ENCODE results near the gene NSG2. TPM values are rescaled to one million over a fixed set of nuclear protein-coding genes. Genes with fewer than 3 reads are reported as not detected.

NSG2 gene
- total and polyA plus RNA-seq, 2 donors (not counting 1 experiment from before 2014, with no cell fraction given) = not detected

DNA sequence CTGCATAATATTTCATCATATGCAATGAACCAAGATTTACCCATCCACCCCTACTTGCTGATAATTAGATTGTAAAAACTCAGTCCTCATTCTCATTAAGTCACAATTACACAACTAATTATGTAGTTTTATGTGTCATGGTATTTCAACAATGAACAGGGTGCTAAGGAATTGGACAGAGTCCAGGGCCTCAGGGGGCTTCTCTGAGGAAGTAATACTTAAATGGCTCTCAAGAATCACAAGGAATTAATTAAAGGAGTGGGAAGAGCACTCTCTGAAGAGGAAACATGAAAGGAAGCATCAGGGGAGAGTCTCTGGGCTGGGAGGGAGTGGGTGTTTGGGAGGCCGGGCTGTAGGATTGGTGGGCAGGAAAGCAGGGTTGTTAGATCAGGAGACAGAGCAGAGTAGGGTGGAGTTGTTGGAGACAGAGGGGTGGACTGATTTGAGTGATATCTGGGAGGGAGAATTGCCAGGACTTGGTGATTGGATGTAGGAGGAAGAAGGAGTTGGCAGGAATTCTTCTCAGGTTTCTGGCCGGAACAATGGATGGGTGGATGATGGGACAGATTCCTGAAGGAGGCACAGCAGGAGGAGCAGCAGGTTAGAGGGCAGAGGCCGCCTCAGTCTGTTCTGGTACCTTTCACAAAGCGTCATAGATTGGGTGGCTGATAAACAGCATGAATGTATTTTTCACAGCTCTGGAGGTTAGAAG, 23.0 kb upstream of the NSG2 start:
- no peak overlapping the region for H3K27ac Mint-ChIP-seq
- POLR2A ChIA-PET = no interaction called here
- intact Hi-C loops (cut with micrococcal nuclease) = no loop called here

DNA sequence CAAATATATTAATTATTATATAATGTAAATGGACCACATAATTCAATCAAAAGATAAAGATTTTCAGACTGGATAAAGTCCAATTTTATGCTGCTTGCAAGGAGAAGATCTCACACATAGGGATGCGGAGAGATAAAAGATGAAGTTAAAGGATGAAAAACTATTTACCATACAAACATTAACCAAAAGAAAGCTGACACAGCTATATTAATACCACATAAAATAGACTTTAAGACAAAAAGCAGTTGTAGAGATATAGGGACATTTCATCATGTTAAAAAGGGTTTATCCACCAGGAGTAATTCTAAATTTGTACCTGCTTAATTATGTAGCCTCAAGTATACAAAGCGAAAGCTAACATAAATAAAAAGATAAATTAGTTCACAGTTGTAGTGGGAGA, 15.2 kb upstream of the NSG2 start:
- Histone ChIP-seq H4K20me1 (ENCODE audit: control insufficient read depth, insufficient read depth, low read length, poor library complexity, severe bottlenecking) (no peaks in the 10 kb centered on the region), H3K79me2 (ENCODE audit: control insufficient read depth, insufficient read depth, low read length) (no peaks in the 10 kb centered on the region), H3K9ac (ENCODE audit: low read length) (no peak overlapping the region), H3K4me1 (ENCODE audit: control insufficient read depth in 2 of 2, insufficient read depth in 2 of 2, low read length in 2 of 2) (no peaks in the 10 kb centered on the region), H3K36me3 (replicated peaks in 1 of 2; ENCODE audit: control extremely low read depth in 1 of 2, control insufficient read depth in 1 of 2, extremely low read depth in 1 of 2, insufficient read depth in 2 of 2, low read length in 1 of 2) (no peaks in the 10 kb centered on the region), H3K9me3 (ENCODE audit: control extremely low read depth in 1 of 3, control insufficient read depth in 2 of 3, insufficient read depth in 1 of 3, low read length in 2 of 3) (peaks cover 0 to 8% (median 0%) of the 10 kb centered on the region in 3 donors), H3K27ac (ENCODE audit: low read length in 2 of 2) (no peak overlapping the region), H3K27me3 (replicated peaks in 1 of 4; ENCODE audit: control extremely low read depth in 1 of 4, control insufficient read depth in 3 of 4, insufficient read depth in 4 of 4, low read length in 3 of 4) (peaks cover 0 to 8% (median 0%) of the 10 kb centered on the region in 4 experiments), H3K4me3 (ENCODE audit: control extremely low read depth in 1 of 5, extremely low read depth in 1 of 5, insufficient read depth in 1 of 5, low read depth in 2 of 5, low read length in 4 of 5) (no peak overlapping the region), H3K4me2 (replicated peaks; ENCODE audit: low read depth, low read length, poor library complexity, severe bottlenecking) (no peak overlapping the region), H2AFZ (ENCODE audit: insufficient read depth, low read depth, low read length, poor library complexity, severe bottlenecking) (no peak overlapping the region)
- WGBS (ENCODE audit: insufficient coverage) = no CpG with 5 or more reads among the region's 2 CpGs
- intact Hi-C loops (cut with micrococcal nuclease) = no loop called here
- TF ChIP-seq EZH2 (IDR thresholded peaks at IDR 0.05; ENCODE audit: borderline replicate concordance, insufficient read depth, low read depth, low read length, poor library complexity, severe bottlenecking) = no peak
- TF ChIP-seq, protein P1, sequence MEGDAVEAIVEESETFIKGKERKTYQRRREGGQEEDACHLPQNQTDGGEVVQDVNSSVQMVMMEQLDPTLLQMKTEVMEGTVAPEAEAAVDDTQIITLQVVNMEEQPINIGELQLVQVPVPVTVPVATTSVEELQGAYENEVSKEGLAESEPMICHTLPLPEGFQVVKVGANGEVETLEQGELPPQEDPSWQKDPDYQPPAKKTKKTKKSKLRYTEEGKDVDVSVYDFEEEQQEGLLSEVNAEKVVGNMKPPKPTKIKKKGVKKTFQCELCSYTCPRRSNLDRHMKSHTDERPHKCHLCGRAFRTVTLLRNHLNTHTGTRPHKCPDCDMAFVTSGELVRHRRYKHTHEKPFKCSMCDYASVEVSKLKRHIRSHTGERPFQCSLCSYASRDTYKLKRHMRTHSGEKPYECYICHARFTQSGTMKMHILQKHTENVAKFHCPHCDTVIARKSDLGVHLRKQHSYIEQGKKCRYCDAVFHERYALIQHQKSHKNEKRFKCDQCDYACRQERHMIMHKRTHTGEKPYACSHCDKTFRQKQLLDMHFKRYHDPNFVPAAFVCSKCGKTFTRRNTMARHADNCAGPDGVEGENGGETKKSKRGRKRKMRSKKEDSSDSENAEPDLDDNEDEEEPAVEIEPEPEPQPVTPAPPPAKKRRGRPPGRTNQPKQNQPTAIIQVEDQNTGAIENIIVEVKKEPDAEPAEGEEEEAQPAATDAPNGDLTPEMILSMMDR (IDR thresholded peaks at IDR 0.05) = no peak
- Mint-ChIP-seq H3K9me3 (ENCODE audit: insufficient read depth) (peaks cover 11% of the 10 kb centered on the region), H3K4me1 (no peaks in the 10 kb centered on the region), H3K27ac (no peak overlapping the region), H3K27me3 (peaks cover 24% of the 10 kb centered on the region), H3K4me3 (no peak overlapping the region)
- ATAC-seq (ENCODE audit: low read depth) = no peak
- CTCF ChIA-PET = no interaction called here
- POLR2A ChIA-PET = no interaction called here
- no peak for DNase-seq

More for the DNA sequence above, 23.0 kb upstream of the NSG2 start:
- TF ChIP-seq, protein P1 (IDR thresholded peaks at IDR 0.05) = no peak
- 81% methylated on average over 3 of the region's 4 CpGs for WGBS (ENCODE audit: insufficient coverage)
- no peaks in the 10 kb centered on the region for H4K20me1 ChIP-seq (ENCODE audit: control insufficient read depth, insufficient read depth, low read length, poor library complexity, severe bottlenecking)
- CTCF ChIA-PET = no interaction called here
- DNase-seq (no peak), ATAC-seq (ENCODE audit: low read depth) (no peak)
- H3K4me1 ChIP-seq (ENCODE audit: control insufficient read depth in 2 of 2, insufficient read depth in 2 of 2, low read length in 2 of 2) = no peaks in the 10 kb centered on the region
- Mint-ChIP-seq H3K4me1 (no peaks in the 10 kb centered on the region), H3K9me3 (ENCODE audit: insufficient read depth) (no peaks in the 10 kb centered on the region), H3K27me3 (peaks cover 46% of the 10 kb centered on the region), H3K4me3 (no peak overlapping the region)
- no peaks in the 10 kb centered on the region for H3K9me3 ChIP-seq (ENCODE audit: control extremely low read depth in 1 of 3, control insufficient read depth in 2 of 3, insufficient read depth in 1 of 3, low read length in 2 of 3)
- H3K9ac ChIP-seq (ENCODE audit: low read length) = no peak overlapping the region
- no peaks in the 10 kb centered on the region for H3K36me3 ChIP-seq (replicated peaks in 1 of 2; ENCODE audit: control extremely low read depth in 1 of 2, control insufficient read depth in 1 of 2, extremely low read depth in 1 of 2, insufficient read depth in 2 of 2, low read length in 1 of 2)
- H3K27me3 ChIP-seq (replicated peaks in 1 of 4; ENCODE audit: control extremely low read depth in 1 of 4, control insufficient read depth in 3 of 4, insufficient read depth in 4 of 4, low read length in 3 of 4) = peaks cover 0 to 20% (median 5%) of the 10 kb centered on the region in 4 experiments
- H2AFZ ChIP-seq (ENCODE audit: insufficient read depth, low read depth, low read length, poor library complexity, severe bottlenecking) = no peak overlapping the region
- H3K27ac ChIP-seq (ENCODE audit: low read length in 2 of 2) = no peak overlapping the region
- H3K79me2 ChIP-seq (ENCODE audit: control insufficient read depth, insufficient read depth, low read length) = no peaks in the 10 kb centered on the region
- no peak overlapping the region for H3K4me2 ChIP-seq (replicated peaks; ENCODE audit: low read depth, low read length, poor library complexity, severe bottlenecking)
- H3K4me3 ChIP-seq (ENCODE audit: control extremely low read depth in 1 of 5, extremely low read depth in 1 of 5, insufficient read depth in 1 of 5, low read depth in 2 of 5, low read length in 4 of 5) = no peak overlapping the region

All from B cell (primary cell).